IMR-90 (cell line): ENCODE measurements around the gene RALGAPA2. TPM values are rescaled to one million over a fixed set of nuclear protein-coding genes. Genes with fewer than 3 reads are reported as not detected.

ENCODE experiments used
- ATAC-seq: fragments of 200-7000 bp; cut with Tn5 transposase; 2 replicates; pipeline ENCODE4 v1.9.1; 2020; ENCODE audit warnings: low read depth, mild to moderate bottlenecking, moderate library complexity
- BruUV-seq: library from RNA; stranded (reverse); fragments of 400-500 nt; replicated peaks from 2 replicates; lab custom pipeline; 2021; lab: Mats Ljungman, UMichigan
- CTCF ChIA-PET: fragments of 300-600 bp; formaldehyde crosslinking; extraction: SDS; loops from one replicate; lab custom pipeline; 2021; ENCODE audit warnings: antibody characterized with exemption; lab: Yijun Ruan, JAX
- POLR2A ChIA-PET: fragments of 300-600 bp; sonication (Branson Sonifier 250); formaldehyde crosslinking; loops from one replicate; lab custom pipeline; 2022; ENCODE audit warnings: antibody characterized with exemption; ENCODE audit not compliant: unreplicated experiment; lab: Charles Lee
- DNase-seq: peaks from one replicate; pipeline ENCODE4 v3.0.0; 2013
- H2AFZ ChIP-seq: replicated peaks from 2 replicates; pipeline ENCODE3; 2013; ENCODE audit warnings: low read length, mild to moderate bottlenecking; ENCODE audit not compliant: poor library complexity
- H2AK5ac ChIP-seq: 2 replicates; pipeline ENCODE4 v1.6.1; 2013; ENCODE audit warnings: low read depth, low read length, inconsistent platforms
- H2AK9ac ChIP-seq: replicated peaks from 2 replicates; pipeline ENCODE3; 2013; ENCODE audit warnings: mild to moderate bottlenecking, low read depth, low read length, moderate library complexity; ENCODE audit not compliant: poor library complexity
- H2BK120ac ChIP-seq: 2 replicates; pipeline ENCODE4 v1.6.1; 2013; ENCODE audit warnings: low read depth, low read length, inconsistent platforms
- H2BK15ac ChIP-seq: 3 replicates; pipeline ENCODE4 v1.6.1; 2013; ENCODE audit warnings: low read depth, low read length, inconsistent platforms
- H2BK20ac ChIP-seq: 2 replicates; pipeline ENCODE4 v1.6.1; 2013; ENCODE audit warnings: low read depth, mild to moderate bottlenecking, inconsistent platforms, low read length, moderate library complexity
- H2BK5ac ChIP-seq: 2 replicates; pipeline ENCODE4 v1.6.1; 2013; ENCODE audit warnings: mild to moderate bottlenecking, low read depth, low read length, inconsistent platforms; ENCODE audit not compliant: poor library complexity, severe bottlenecking
- H3K14ac ChIP-seq: replicated peaks from 2 replicates; pipeline ENCODE4 v1.6.1; 2013; ENCODE audit warnings: low read depth, low read length, inconsistent platforms
- H3K18ac ChIP-seq: 2 replicates; pipeline ENCODE4 v1.6.1; 2013; ENCODE audit warnings: low read depth, low read length, control low read depth
- H3K23ac ChIP-seq: 2 replicates; pipeline ENCODE4 v1.6.1; 2013; ENCODE audit warnings: low read depth, low read length, inconsistent platforms
- H3K27ac ChIP-seq: 2 replicates; pipeline ENCODE4 v1.5.1; 2013; ENCODE audit warnings: mild to moderate bottlenecking, control low read depth, low read length; ENCODE audit not compliant: insufficient read depth
- H3K27me3 ChIP-seq: 2 replicates; pipeline ENCODE4 v1.6.1; 2013; ENCODE audit warnings: low read length; ENCODE audit not compliant: control insufficient read depth, insufficient read depth
- H3K36me3 ChIP-seq: 2 replicates; pipeline ENCODE4 v1.6.1; 2013; ENCODE audit warnings: low read length, mixed read lengths; ENCODE audit not compliant: control insufficient read depth, insufficient read depth
- H3K4ac ChIP-seq: 2 replicates; pipeline ENCODE4 v1.6.1; 2013; ENCODE audit warnings: low read depth, low read length, inconsistent platforms
- H3K4me1 ChIP-seq: 2 replicates; pipeline ENCODE4 v1.6.1; 2013; ENCODE audit warnings: low read length, mixed read lengths; ENCODE audit not compliant: control insufficient read depth, insufficient read depth
- H3K4me2 ChIP-seq: 2 replicates; pipeline ENCODE4 v1.6.1; 2013; ENCODE audit warnings: low read depth, mild to moderate bottlenecking, control low read depth, low read length, moderate library complexity
- H3K4me3 ChIP-seq: 2 replicates; pipeline ENCODE4 v1.5.1; 2013; ENCODE audit warnings: low read depth, mild to moderate bottlenecking, control low read depth, low read length, moderate library complexity; ENCODE audit not compliant: insufficient read depth
- H3K56ac ChIP-seq: 2 replicates; pipeline ENCODE4 v1.6.1; 2013; ENCODE audit warnings: low read length, inconsistent platforms; ENCODE audit not compliant: insufficient read depth; ENCODE audit errors: extremely low read depth
- H3K79me1 ChIP-seq, 2 experiments: 2 replicates each; pipeline ENCODE4 v1.6.1; 2013; ENCODE audit warnings: low read length in 2 of 2, inconsistent platforms in 1 of 2, low read depth in 1 of 2
- H3K9ac ChIP-seq: 2 replicates; pipeline ENCODE4 v1.6.1; 2013; ENCODE audit warnings: low read depth, low read length, control low read depth
- H3K9me1 ChIP-seq: 2 replicates; pipeline ENCODE4 v1.6.1; 2013; ENCODE audit warnings: low read length, inconsistent platforms; ENCODE audit not compliant: insufficient read depth
- H3K9me3 ChIP-seq: 2 replicates; pipeline ENCODE4 v1.6.1; 2013; ENCODE audit warnings: low read length; ENCODE audit not compliant: control insufficient read depth, insufficient read depth
- H4K20me1 ChIP-seq: 2 replicates; pipeline ENCODE4 v1.6.1; 2013; ENCODE audit warnings: low read length, inconsistent platforms; ENCODE audit not compliant: insufficient read depth
- H4K5ac ChIP-seq: 2 replicates; pipeline ENCODE4 v1.6.1; 2013; ENCODE audit warnings: mild to moderate bottlenecking, low read depth, low read length, control low read depth
- H4K8ac ChIP-seq, 2 experiments: 2 replicates each; pipeline ENCODE4 v1.6.1; 2013; ENCODE audit warnings: low read depth in 2 of 2, low read length in 2 of 2, control low read depth in 1 of 2, inconsistent platforms in 1 of 2
- H4K91ac ChIP-seq: 2 replicates; pipeline ENCODE4 v1.6.1; 2013; ENCODE audit warnings: low read depth, low read length, inconsistent platforms; ENCODE audit not compliant: insufficient read depth
- BHLHE40 ChIP-seq: fragments of 150-350 bp; IDR thresholded peaks from 2 replicates; pipeline ENCODE4 v1.6.1; 2016; ENCODE audit warnings: mild to moderate bottlenecking, low read depth, low read length
- CEBPB ChIP-seq: IDR thresholded peaks from 2 replicates; pipeline ENCODE4 v1.6.1; 2012; ENCODE audit warnings: low read depth, low read length, improper control_type of control experiment
- CHD1 ChIP-seq: IDR thresholded peaks from 2 replicates; pipeline ENCODE4 v1.6.1; 2012; ENCODE audit warnings: low read depth, low read length, improper control_type of control experiment
- CTCF ChIP-seq: conservative IDR thresholded peaks from 2 replicates; pipeline ENCODE4 v1.5.1; 2012; ENCODE audit warnings: mild to moderate bottlenecking, low read depth, low read length, improper control_type of control experiment
- ELK1 ChIP-seq: fragments of 150-350 bp; IDR thresholded peaks from 2 replicates; pipeline ENCODE4 v1.6.1; 2016; ENCODE audit warnings: low read depth, mild to moderate bottlenecking, low read length, moderate library complexity, borderline replicate concordance
- FOS ChIP-seq: fragments of 150-350 bp; IDR thresholded peaks from 2 replicates; pipeline ENCODE4 v1.6.1; 2016; ENCODE audit warnings: low read depth, low read length
- MAZ ChIP-seq: IDR thresholded peaks from 2 replicates; pipeline ENCODE4 v1.6.1; 2012; ENCODE audit warnings: low read depth, mild to moderate bottlenecking, low read length, improper control_type of control experiment, moderate library complexity, borderline replicate concordance
- MXI1 ChIP-seq: IDR thresholded peaks from 2 replicates; pipeline ENCODE4 v1.6.1; 2012; ENCODE audit warnings: low read depth, mild to moderate bottlenecking, low read length, moderate library complexity, borderline replicate concordance
- NFE2L2 ChIP-seq: fragments of 150-350 bp; IDR thresholded peaks from 2 replicates; pipeline ENCODE4 v1.6.1; 2016; ENCODE audit warnings: low read depth, mild to moderate bottlenecking, low read length
- POLR2A ChIP-seq: IDR thresholded peaks from 2 replicates; pipeline ENCODE4 v1.6.1; 2012; ENCODE audit warnings: mild to moderate bottlenecking, low read depth, low read length
- RAD21 ChIP-seq: IDR thresholded peaks from 2 replicates; pipeline ENCODE4 v1.6.1; 2012; ENCODE audit warnings: low read length, improper control_type of control experiment
- RCOR1 ChIP-seq: IDR thresholded peaks from 2 replicates; pipeline ENCODE4 v1.6.1; 2012; ENCODE audit warnings: mild to moderate bottlenecking, low read length, improper control_type of control experiment; ENCODE audit not compliant: insufficient replicate concordance
- RFX5 ChIP-seq: IDR thresholded peaks from 2 replicates; pipeline ENCODE4 v1.8.0; 2012; ENCODE audit warnings: low read depth, mild to moderate bottlenecking, low read length, moderate library complexity
- SMC3 ChIP-seq: fragments of 150-350 bp; IDR thresholded peaks from 2 replicates; pipeline ENCODE4 v1.6.1; 2016; ENCODE audit warnings: low read depth, mild to moderate bottlenecking, antibody characterized with exemption, low read length, moderate library complexity
- WGBS, 2 experiments: methylation state at CpG; one replicate each; pipeline versions ENCODE4 v1.1.5 to v1.1.7; 2013; ENCODE audit warnings: missing lambda C conversion rate in 2 of 2; ENCODE audit not compliant: insufficient read length in 1 of 2; ENCODE audit errors: extremely low coverage in 2 of 2; 5-methylcytosine and 5-hydroxymethylcytosine counted together
- dilution Hi-C: fragments of 300-500 bp; cut with HindIII; formaldehyde crosslinking; loops from one replicate; pipeline ENCODE4 v1.14.3; 2018; ENCODE audit warnings: low sequenced_read_pairs; ENCODE audit not compliant: unreplicated experiment
- in situ Hi-C: fragments of 300-500 bp; cut with MboI; formaldehyde crosslinking; loops from 3 replicates; pipeline ENCODE4 v1.14.3; 2019; ENCODE audit warnings: low sequenced_read_pairs, inconsistent platforms, mixed read lengths
- intact Hi-C: fragments of 100-400 bp; cut with micrococcal nuclease; formaldehyde crosslinking; loops from 2 replicates; pipeline ENCODE4 v1.10.0; 2022
- polyA plus RNA-seq, 3 experiments: library from polyadenylated mRNA; depleted of rRNA; stranded (reverse); fragments of >200 nt; gene quantifications; 2 replicates each; pipeline ENCODE4 v1.2.3, GENCODE V29; 2012; ENCODE audit warnings: low replicate concordance in 1 of 3
- total RNA-seq: library from RNA; depleted of rRNA; stranded (reverse); fragments of >200 nt; gene quantifications from 2 replicates; pipeline ENCODE4 v1.2.3, GENCODE V29; 2012
- TF ChIP-seq, protein P1 (sequence below): fragments of 150-350 bp; IDR thresholded peaks from 2 replicates; pipeline ENCODE4 v1.6.1; 2017; ENCODE audit warnings: mild to moderate bottlenecking, antibody characterized with exemption, low read length, low read depth

RALGAPA2 gene
- total and polyA plus RNA-seq, 2 of the 4 experiments (the other 2 are of a cell fraction): 1.3 to 3.9 TPM

- dilution Hi-C loops: no loop called here
- no CpG with 5 or more reads among the region's 1 CpG for WGBS, 2 experiments
- Histone ChIP-seq H2BK120ac (no peak overlapping the region), H3K27me3 (no peaks in the 10 kb centered on the region), H4K91ac (no peak overlapping the region), H2AFZ (no peak overlapping the region), H2AK9ac (no peak overlapping the region), H2BK15ac (no peak overlapping the region), H3K4me2 (no peak overlapping the region), H3K9me1 (0 out of 2 replicates have a peak, but pooled peaks cover 4% of the 10 kb centered on the region), H3K4me1 (no peaks in the 10 kb centered on the region), H2BK5ac (no peak overlapping the region), H4K5ac (no peak overlapping the region), H3K4me3 (no peak overlapping the region), H4K20me1 (no peaks in the 10 kb centered on the region), H3K27ac (no peak overlapping the region), H3K79me1 (no peaks in the 10 kb centered on the region), H4K8ac (no peak overlapping the region), H3K36me3 (no peaks in the 10 kb centered on the region), H3K4ac (no peak overlapping the region), H2AK5ac (no peak overlapping the region), H3K9ac (no peak overlapping the region), H2BK20ac (no peak overlapping the region), H3K9me3 (no peaks in the 10 kb centered on the region), H3K18ac (no peak overlapping the region), H3K14ac (no peak overlapping the region), H3K23ac (no peak overlapping the region), H3K56ac (no peak overlapping the region)
- ATAC-seq: no peak
- TF ChIP-seq, protein P1, sequence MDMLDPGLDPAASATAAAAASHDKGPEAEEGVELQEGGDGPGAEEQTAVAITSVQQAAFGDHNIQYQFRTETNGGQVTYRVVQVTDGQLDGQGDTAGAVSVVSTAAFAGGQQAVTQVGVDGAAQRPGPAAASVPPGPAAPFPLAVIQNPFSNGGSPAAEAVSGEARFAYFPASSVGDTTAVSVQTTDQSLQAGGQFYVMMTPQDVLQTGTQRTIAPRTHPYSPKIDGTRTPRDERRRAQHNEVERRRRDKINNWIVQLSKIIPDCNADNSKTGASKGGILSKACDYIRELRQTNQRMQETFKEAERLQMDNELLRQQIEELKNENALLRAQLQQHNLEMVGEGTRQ: no peak
- TF ChIP-seq CTCF (no peak), RFX5 (no peak), FOS (no peak), MXI1 (no peak), CHD1 (no peak), MAZ (no peak), ELK1 (no peak), NFE2L2 (no peak), BHLHE40 (no peak), POLR2A (no peak), SMC3 (no peak), RCOR1 (no peak), RAD21 (no peak), CEBPB (no peak)
- POLR2A ChIA-PET: no interaction called here
- intact Hi-C loops: no loop called here
- CTCF ChIA-PET: interaction anchor here (1.1 kb wide), 1 partner anchor 13 kb away, joined by 3 read pairs; no protein-coding TSS in a partner anchor
- no peak for DNase-seq
- in situ Hi-C loops: no loop called here
- BruUV-seq: no TSS peak
Measured at GRCh38 chr20:20606881-20607280, 105.6 kb downstream of the RALGAPA2 start.
